ENCODE data around the gene ANKS6.

ANKS6 gene

GRCh38 chr9:98724810-98725530 lies 71.4 kb downstream of the ANKS6 start:
- TF ChIP-seq CTCF (IDR thresholded peaks at IDR 0.05; ENCODE audit: control insufficient read depth, insufficient read depth, low read depth, low read length, missing control alignments), result no peak
- DNase-seq (ENCODE audit: low read depth), result no peak
- no peak overlapping the region for H3K4me3 ChIP-seq (ENCODE audit: control insufficient read depth, low read depth, low read length)

- no peak for TF ChIP-seq CTCF (IDR thresholded peaks at IDR 0.05; ENCODE audit: control insufficient read depth, insufficient read depth, low read depth, low read length, missing control alignments)
- H3K4me3 ChIP-seq (ENCODE audit: control insufficient read depth, low read depth, low read length), result no peak overlapping the region
- DNase-seq (ENCODE audit: low read depth), result no peak
Measured at GRCh38 chr9:98721643-98722042, 74.7 kb downstream of the ANKS6 start.

- H3K4me3 ChIP-seq (ENCODE audit: control insufficient read depth, low read depth, low read length), result no peak overlapping the region
- no peak for TF ChIP-seq CTCF (IDR thresholded peaks at IDR 0.05; ENCODE audit: control insufficient read depth, insufficient read depth, low read depth, low read length, missing control alignments)
- no peak for DNase-seq (ENCODE audit: low read depth)
Measured at GRCh38 chr9:98720402-98720801, 76.0 kb downstream of the ANKS6 start.

DNA sequence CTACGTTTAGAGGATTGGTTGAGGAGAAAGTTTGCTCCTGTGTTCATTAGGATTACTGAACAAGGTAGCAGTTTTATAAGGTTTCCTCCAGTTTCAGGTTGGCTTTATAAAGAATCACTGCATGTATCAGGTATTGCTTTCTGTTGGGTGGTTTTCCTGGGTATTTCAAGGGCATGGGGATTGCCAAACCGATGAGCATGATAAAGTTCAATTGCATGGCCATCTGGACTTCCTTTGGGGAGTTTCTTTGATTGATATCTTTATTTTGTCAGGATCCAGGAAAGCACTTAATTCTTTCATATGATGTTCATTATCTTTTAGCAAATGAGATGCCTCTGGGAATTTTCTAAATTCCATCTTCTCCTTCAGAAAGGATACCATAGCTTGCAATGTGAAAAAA lies 77.3 kb downstream of the ANKS6 start:
- H3K4me3 ChIP-seq (ENCODE audit: control insufficient read depth, low read depth, low read length), result no peak overlapping the region
- TF ChIP-seq CTCF (IDR thresholded peaks at IDR 0.05; ENCODE audit: control insufficient read depth, insufficient read depth, low read depth, low read length, missing control alignments), result no peak
- no peak for DNase-seq (ENCODE audit: low read depth)

GRCh38 chr9:98714833-98715232 lies 81.5 kb downstream of the ANKS6 start:
- no peak for DNase-seq (ENCODE audit: low read depth)
- no peak for TF ChIP-seq CTCF (IDR thresholded peaks at IDR 0.05; ENCODE audit: control insufficient read depth, insufficient read depth, low read depth, low read length, missing control alignments)
- no peak overlapping the region for H3K4me3 ChIP-seq (ENCODE audit: control insufficient read depth, low read depth, low read length)

GRCh38 chr9:98712987-98713386 lies 83.4 kb downstream of the ANKS6 start:
- no peak for DNase-seq (ENCODE audit: low read depth)
- TF ChIP-seq CTCF (IDR thresholded peaks at IDR 0.05; ENCODE audit: control insufficient read depth, insufficient read depth, low read depth, low read length, missing control alignments), result no peak
- no peak overlapping the region for H3K4me3 ChIP-seq (ENCODE audit: control insufficient read depth, low read depth, low read length)

All from AG09309 (cell line).